ENCODE results near the gene HOXB9. TPM values are rescaled to one million over a fixed set of nuclear protein-coding genes. Genes with fewer than 3 reads are reported as not detected.
A peak's percentile ranks its signal among the peaks of the same experiment; 100 is the strongest.

HOXB9 gene
- polyA plus RNA-seq, 3 donors: not detected

DNA sequence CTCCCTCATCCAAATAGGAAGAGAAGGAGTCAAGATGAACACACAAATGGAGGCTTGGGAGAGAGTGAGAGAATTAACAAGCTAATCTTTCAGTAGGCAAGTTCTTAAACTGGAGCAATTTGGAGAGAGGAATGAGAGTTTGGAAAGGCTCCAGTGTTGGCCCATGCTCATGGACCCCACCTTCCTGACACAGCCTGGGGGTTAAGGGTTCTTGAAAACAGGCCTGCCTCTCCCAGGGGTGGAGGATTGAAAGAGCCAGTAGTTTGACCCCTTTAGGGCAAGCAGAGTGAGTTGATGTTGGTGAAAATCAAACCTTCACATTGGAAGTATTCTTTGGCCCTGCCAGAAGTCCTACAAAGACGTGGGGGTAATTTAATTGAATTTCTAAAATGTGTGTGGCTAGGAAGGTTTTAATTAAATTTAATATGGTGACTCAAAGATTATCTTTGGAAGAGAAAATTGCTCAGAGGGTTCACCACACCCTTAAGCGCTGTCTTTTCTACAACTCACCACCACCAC lies 41.9 kb downstream of the HOXB9 start:
- peaks cover 92 to 99% of the 10 kb centered on the region in 2 donors for H3K27me3 ChIP-seq (ENCODE audit: control insufficient read depth in 2 of 2, insufficient read depth in 2 of 2, low read length in 2 of 2)
- H3K9me3 ChIP-seq (replicated peaks in 1 of 2; ENCODE audit: control insufficient read depth in 1 of 2, insufficient read depth in 1 of 2, low read length in 2 of 2): peaks cover 0 to 18% of the 10 kb centered on the region in 2 donors
- H2AFZ ChIP-seq (ENCODE audit: insufficient read depth, low read depth, low read length, poor library complexity, severe bottlenecking): no peak overlapping the region
- no peaks in the 10 kb centered on the region for H3K79me2 ChIP-seq (ENCODE audit: insufficient read depth, low read length)
- Mint-ChIP-seq H3K27me3 (ENCODE audit: low read depth in 3 of 3) (peaks cover 97 to 100% (median 98%) of the 10 kb centered on the region in 3 donors), H3K9me3 (peaks cover 0 to 36% (median 28%) of the 10 kb centered on the region in 7 donors), H3K27ac (no peak overlapping the region), H3K36me3 (peaks cover 14 to 33% of the 10 kb centered on the region in 2 donors), H3K4me3 (peak overlapping the region in 1 of 2 donors; percentile 99), H3K4me1 (peaks cover 53% of the 10 kb centered on the region)
- H3K4me1 ChIP-seq (ENCODE audit: control insufficient read depth in 1 of 2, insufficient read depth in 2 of 2, low read length in 2 of 2): peaks cover 33 to 46% of the 10 kb centered on the region in 2 donors
- no peak overlapping the region for H3K4me2 ChIP-seq (replicated peaks; ENCODE audit: extremely low read depth, low read length, poor library complexity, severe bottlenecking)
- no CpG with 5 or more reads among the region's 2 CpGs for WGBS (ENCODE audit: insufficient coverage)
- TF ChIP-seq, protein P1, sequence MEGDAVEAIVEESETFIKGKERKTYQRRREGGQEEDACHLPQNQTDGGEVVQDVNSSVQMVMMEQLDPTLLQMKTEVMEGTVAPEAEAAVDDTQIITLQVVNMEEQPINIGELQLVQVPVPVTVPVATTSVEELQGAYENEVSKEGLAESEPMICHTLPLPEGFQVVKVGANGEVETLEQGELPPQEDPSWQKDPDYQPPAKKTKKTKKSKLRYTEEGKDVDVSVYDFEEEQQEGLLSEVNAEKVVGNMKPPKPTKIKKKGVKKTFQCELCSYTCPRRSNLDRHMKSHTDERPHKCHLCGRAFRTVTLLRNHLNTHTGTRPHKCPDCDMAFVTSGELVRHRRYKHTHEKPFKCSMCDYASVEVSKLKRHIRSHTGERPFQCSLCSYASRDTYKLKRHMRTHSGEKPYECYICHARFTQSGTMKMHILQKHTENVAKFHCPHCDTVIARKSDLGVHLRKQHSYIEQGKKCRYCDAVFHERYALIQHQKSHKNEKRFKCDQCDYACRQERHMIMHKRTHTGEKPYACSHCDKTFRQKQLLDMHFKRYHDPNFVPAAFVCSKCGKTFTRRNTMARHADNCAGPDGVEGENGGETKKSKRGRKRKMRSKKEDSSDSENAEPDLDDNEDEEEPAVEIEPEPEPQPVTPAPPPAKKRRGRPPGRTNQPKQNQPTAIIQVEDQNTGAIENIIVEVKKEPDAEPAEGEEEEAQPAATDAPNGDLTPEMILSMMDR (IDR thresholded peaks at IDR 0.05): no peak
- intact Hi-C loops (cut with micrococcal nuclease): no loop called here
- DNase-seq: no peak
- H4K20me1 ChIP-seq (ENCODE audit: insufficient read depth, low read length): no peaks in the 10 kb centered on the region
- no peaks in the 10 kb centered on the region for H3K36me3 ChIP-seq (replicated peaks in 1 of 2; ENCODE audit: control insufficient read depth in 1 of 2, insufficient read depth in 2 of 2, low read length in 2 of 2)
- H3K9ac ChIP-seq (ENCODE audit: insufficient read depth, low read length, poor library complexity, severe bottlenecking): no peak overlapping the region
- H3K27ac ChIP-seq (ENCODE audit: low read depth in 1 of 2, low read length in 2 of 2): no peak overlapping the region
- no peak overlapping the region for H3K4me3 ChIP-seq (replicated peaks in 1 of 3; ENCODE audit: low read depth in 2 of 3, low read length in 3 of 3)

DNA sequence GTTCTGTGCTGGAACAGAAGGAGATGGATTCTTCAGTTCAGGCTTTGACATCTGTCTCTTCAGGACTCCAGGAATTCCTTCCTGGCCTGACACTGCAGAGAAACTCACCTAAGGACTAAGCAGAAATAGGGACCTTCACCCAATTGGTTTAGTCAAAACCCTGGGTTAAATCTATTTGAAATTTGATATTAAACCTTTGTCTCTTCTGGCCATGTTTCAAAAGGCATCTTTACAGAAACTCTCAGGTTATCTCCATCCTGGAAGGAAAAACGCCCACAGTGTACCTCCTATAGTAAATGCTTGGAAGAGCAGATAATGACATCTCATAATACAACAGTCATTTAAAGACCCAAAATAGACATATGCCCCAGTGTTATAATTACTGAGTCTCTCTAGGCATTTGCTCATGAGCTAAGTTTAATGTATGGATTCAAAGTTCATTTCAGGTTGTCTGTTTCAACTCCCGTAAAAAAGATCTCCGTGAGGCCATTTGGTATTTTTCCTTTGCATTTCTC lies 42.4 kb downstream of the HOXB9 start:
- Histone ChIP-seq H3K36me3 (replicated peaks in 1 of 2; ENCODE audit: control insufficient read depth in 1 of 2, insufficient read depth in 2 of 2, low read length in 2 of 2) (no peaks in the 10 kb centered on the region), H3K27ac (ENCODE audit: low read depth in 1 of 2, low read length in 2 of 2) (no peak overlapping the region), H2AFZ (ENCODE audit: insufficient read depth, low read depth, low read length, poor library complexity, severe bottlenecking) (no peak overlapping the region), H3K4me3 (replicated peaks in 1 of 3; ENCODE audit: low read depth in 2 of 3, low read length in 3 of 3) (no peak overlapping the region), H4K20me1 (ENCODE audit: insufficient read depth, low read length) (no peaks in the 10 kb centered on the region), H3K9ac (ENCODE audit: insufficient read depth, low read length, poor library complexity, severe bottlenecking) (no peak overlapping the region), H3K79me2 (ENCODE audit: insufficient read depth, low read length) (no peaks in the 10 kb centered on the region), H3K4me1 (ENCODE audit: control insufficient read depth in 1 of 2, insufficient read depth in 2 of 2, low read length in 2 of 2) (peaks cover 38 to 51% of the 10 kb centered on the region in 2 donors), H3K4me2 (replicated peaks; ENCODE audit: extremely low read depth, low read length, poor library complexity, severe bottlenecking) (no peak overlapping the region), H3K9me3 (replicated peaks in 1 of 2; ENCODE audit: control insufficient read depth in 1 of 2, insufficient read depth in 1 of 2, low read length in 2 of 2) (peaks cover 0 to 23% of the 10 kb centered on the region in 2 donors), H3K27me3 (ENCODE audit: control insufficient read depth in 2 of 2, insufficient read depth in 2 of 2, low read length in 2 of 2) (peaks cover 92 to 99% of the 10 kb centered on the region in 2 donors)
- peaks cover 19 to 38% of the 10 kb centered on the region in 2 donors for H3K36me3 Mint-ChIP-seq
- no peak overlapping the region for H3K27ac Mint-ChIP-seq
- intact Hi-C loops (cut with micrococcal nuclease): no loop called here
- peaks cover 3 to 41% (median 29%) of the 10 kb centered on the region in 7 donors for H3K9me3 Mint-ChIP-seq
- DNase-seq: no peak
- H3K4me3 Mint-ChIP-seq: peak overlapping the region in 1 of 2 donors; percentile 99
- WGBS (ENCODE audit: insufficient coverage): no CpG with 5 or more reads among the region's 3 CpGs
- peaks cover 97 to 100% (median 98%) of the 10 kb centered on the region in 3 donors for H3K27me3 Mint-ChIP-seq (ENCODE audit: low read depth in 3 of 3)
- TF ChIP-seq, protein P1 (IDR thresholded peaks at IDR 0.05): no peak
- peaks cover 57% of the 10 kb centered on the region for H3K4me1 Mint-ChIP-seq
